GF-D8 (cell line): ENCODE results near the gene ZNF333.
"Not testable (repeated sequence)": the region's sequence is repeated elsewhere in the genome, so short reads cannot be mapped to it uniquely, and the experiment has no call there.

Experiments used
- DNase-seq: peaks from one replicate; lab custom pipeline; 2025; lab: John Stamatoyannopoulos, UW

Gene ZNF333

GRCh38 chr19:14699641-14700040, 9.8 kb downstream of the ZNF333 start:
- no peak for DNase-seq

- no peak for DNase-seq
These were observed 11.0 kb downstream of the ZNF333 start for GRCh38 chr19:14700711-14701375.

GRCh38 chr19:14703833-14704232, 14.0 kb downstream of the ZNF333 start:
- no peak for DNase-seq

- DNase-seq, result no peak
These were observed 14.6 kb downstream of the ZNF333 start for GRCh38 chr19:14704450-14704849.

- no peak for DNase-seq
These were observed 26.0 kb downstream of the ZNF333 start for GRCh38 chr19:14715841-14716240.

- no peak for DNase-seq
These were observed 28.8 kb downstream of the ZNF333 start for GRCh38 chr19:14718522-14719116.

- no peak for DNase-seq
These were observed 29.3 kb downstream of the ZNF333 start for GRCh38 chr19:14719162-14719561.

GRCh38 chr19:14722127-14722526, 32.3 kb downstream of the ZNF333 start:
- DNase-seq, result no peak

GRCh38 chr19:14728595-14728994, 38.7 kb downstream of the ZNF333 start:
- DNase-seq, result no peak

GRCh38 chr19:14731200-14731599, 41.4 kb downstream of the ZNF333 start:
- DNase-seq, result no peak

- DNase-seq, result no peak
These were observed 42.7 kb downstream of the ZNF333 start for GRCh38 chr19:14732510-14732909.

- no peak for DNase-seq
These were observed 43.7 kb downstream of the ZNF333 start for GRCh38 chr19:14733574-14733973.

GRCh38 chr19:14735915-14736314, 46.1 kb downstream of the ZNF333 start:
- no peak for DNase-seq

GRCh38 chr19:14746886-14747285, 57.0 kb downstream of the ZNF333 start:
- DNase-seq, result no peak

- no peak for DNase-seq
These were observed 58.8 kb downstream of the ZNF333 start for GRCh38 chr19:14748601-14749000.

GRCh38 chr19:14758816-14759215, 69.0 kb downstream of the ZNF333 start:
- no peak for DNase-seq

GRCh38 chr19:14761607-14762006, 71.8 kb downstream of the ZNF333 start:
- no peak for DNase-seq

- no peak for DNase-seq
These were observed 72.3 kb downstream of the ZNF333 start for GRCh38 chr19:14762111-14762510.

GRCh38 chr19:14763497-14764145, 73.8 kb downstream of the ZNF333 start:
- no peak for DNase-seq

- DNase-seq, result no peak
These were observed 74.6 kb downstream of the ZNF333 start for GRCh38 chr19:14764401-14764800.

GRCh38 chr19:14765403-14765802, 75.6 kb downstream of the ZNF333 start:
- DNase-seq, result not testable (repeated sequence)

GRCh38 chr19:14765841-14766240, 76.0 kb downstream of the ZNF333 start:
- not testable (repeated sequence) for DNase-seq

GRCh38 chr19:14767466-14767971, 77.7 kb downstream of the ZNF333 start:
- DNase-seq, result no peak
